T-helper 9 cell (primary cell): ENCODE results near the gene GRAMD1B.

Experiments used
- DNase-seq: peaks from one replicate; pipeline ENCODE4 v3.0.0-alpha.2; 2020

GRAMD1B gene

DNA sequence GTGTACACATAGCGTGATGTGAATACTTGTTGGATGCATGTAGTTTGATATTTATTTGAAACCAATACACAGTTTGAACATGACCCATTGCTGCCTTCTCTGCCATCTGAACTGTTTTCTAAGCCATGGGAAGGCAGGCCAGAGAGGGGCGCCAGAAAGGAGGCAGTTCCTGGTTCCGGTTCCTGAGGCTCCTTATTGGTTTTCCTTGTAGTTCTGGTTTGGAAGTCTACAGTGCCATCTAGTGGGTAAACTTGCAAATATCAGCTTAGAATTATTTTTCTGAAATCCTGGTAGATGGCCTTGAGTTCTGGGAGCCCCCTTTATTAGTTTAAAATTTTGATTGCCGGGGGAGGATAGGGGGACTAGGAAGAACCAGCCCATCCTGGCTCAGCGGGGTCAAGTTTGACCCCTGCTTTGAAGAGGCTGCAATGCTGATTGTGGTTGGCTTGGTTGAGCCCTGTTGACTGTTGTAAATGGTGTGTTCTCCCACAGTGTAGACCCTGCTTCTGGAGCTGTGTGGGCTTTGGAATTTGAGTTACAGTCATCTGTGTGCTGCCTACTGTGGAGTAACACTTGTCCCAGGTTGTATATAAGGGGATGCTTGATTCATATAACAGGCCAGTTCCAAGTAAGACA is 48.4 kb downstream of the GRAMD1B start:
- no peak for DNase-seq

GRCh38 chr11:123479048-123479837 is 49.2 kb downstream of the GRAMD1B start:
- no peak for DNase-seq

DNA sequence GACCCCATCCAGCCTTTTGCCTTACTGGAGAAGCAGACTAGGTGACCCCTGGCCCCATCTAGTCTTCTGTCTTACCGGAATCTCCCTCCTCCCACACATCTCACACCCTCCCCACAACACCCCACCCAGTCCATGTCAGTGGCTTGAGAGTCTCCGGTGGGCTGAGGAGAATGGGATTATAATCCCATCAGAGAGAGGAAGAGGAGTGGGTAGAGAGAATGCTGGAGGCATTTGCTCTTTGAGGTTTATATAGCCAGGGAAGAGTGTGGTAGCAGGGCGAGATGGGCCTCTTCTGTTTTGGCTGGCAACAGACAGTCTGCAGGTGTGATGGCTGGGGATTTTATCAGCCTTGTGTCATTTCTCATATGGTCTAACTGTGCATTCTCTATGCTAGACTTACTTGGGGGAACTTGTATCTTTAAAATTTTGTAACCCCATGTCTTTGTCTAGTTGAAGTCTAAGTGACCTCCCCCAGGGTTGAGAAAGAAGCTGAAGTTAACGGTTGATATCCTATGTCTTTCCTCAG is 50.3 kb downstream of the GRAMD1B start:
- no peak for DNase-seq

DNA sequence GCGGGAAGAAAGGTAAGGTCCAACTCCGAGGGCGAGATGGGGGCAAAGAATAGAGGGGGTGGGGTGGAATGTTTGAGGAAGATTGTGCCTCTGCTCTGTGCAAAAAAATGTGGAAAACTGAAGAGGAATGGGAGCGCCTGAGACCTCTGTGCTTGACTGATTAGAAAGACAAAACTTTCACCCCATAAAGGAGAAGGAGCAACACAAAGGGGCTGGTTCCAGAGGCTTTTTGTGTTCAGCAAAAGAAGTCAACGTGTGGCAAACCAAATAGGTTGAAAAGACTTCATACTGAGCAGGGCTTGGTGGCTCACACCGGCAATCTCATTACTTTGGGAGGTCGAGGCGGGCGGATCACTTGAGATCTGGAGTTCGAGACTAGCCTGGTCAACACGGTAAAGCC is 50.8 kb downstream of the GRAMD1B start:
- no peak for DNase-seq

GRCh38 chr11:123481640-123482039 is 51.6 kb downstream of the GRAMD1B start:
- DNase-seq = no peak

DNA sequence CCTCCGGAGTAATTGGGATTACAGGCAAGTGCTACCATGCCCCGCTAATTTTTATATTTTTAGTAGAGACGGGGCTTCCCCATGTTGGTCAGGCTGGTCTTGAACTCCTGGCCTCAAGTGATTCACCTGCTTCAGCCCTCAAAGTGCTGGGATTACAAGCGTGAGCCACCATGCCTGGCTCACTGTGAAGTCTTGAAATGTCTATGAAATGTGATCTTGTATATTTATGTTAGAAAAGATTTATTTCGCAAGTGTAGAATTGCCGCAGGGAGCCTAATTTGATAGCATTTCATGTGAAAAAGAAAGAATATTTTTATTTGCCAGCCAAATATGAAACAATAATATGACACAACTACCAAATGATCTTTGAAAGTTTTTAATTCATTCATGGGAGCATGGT is 52.1 kb downstream of the GRAMD1B start:
- DNase-seq = no peak

DNA sequence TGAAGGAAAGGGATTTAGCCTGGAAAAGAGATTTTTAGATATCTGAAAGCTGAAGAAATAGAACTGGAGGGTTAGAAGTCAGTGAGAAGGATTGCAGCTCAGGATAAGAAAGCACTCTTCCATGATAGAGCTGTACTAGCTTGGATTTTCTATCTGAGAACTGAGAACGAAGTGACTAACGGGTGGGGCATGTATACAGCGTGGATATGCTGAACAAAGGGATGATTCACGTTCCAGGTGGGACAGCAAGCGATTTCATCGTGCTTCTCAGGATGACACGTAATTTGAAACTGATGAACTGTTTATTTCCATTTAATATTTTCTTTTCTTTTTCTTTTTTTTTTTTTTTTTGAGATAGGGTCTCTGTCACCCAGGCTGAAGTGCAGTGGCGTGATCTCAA is 53.0 kb downstream of the GRAMD1B start:
- DNase-seq = no peak

- no peak for DNase-seq
These were observed 53.4 kb downstream of the GRAMD1B start for GRCh38 chr11:123483466-123483865.

DNA sequence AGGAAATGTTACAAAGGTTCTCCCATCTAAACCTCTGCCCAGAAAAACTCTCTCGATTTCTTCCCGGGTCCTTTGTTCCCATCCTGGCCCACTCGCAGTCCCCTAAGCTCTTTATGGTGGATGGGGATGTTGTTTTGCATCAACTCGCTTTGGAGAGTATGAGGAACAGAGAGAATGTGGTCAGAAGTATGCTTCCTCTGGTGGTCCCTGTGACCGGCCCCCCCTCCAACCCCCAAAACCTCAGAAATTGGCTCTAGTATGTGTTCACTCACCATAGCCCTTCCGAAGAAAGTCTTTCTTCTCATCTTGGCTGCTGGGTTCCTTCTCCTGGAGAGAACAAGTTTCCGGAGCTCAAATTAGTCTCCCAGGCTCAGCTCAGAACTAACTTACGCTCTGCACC is 54.4 kb downstream of the GRAMD1B start:
- no peak for DNase-seq

DNA sequence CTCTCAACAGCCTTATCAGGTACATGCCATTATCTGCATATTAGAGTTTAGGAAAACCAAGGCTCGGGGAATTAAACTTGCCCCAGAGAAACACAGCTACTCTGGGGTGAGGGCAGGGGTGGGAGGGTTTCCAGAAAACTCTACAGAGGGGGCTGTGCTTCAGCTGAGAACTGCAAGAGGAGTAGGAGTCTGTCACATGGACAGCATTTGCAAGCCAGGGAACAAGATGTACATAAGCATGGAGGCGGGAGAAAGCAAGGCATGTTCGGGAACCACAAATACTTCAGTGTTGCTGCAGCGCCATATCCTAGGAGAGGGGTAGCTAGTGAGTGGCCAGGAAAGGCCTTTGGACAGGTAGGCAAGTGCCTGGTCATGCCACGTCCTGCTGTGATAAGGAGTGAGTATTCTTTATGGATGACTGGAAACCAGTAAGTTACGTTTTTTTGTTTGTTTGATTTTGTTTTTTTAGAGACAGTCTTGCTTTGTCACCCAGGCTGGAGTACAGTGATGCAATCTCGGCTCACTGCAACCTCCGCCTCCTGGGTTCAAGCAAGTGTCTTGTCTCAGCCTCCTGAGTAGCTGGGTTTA is 57.2 kb downstream of the GRAMD1B start:
- DNase-seq = no peak

DNA sequence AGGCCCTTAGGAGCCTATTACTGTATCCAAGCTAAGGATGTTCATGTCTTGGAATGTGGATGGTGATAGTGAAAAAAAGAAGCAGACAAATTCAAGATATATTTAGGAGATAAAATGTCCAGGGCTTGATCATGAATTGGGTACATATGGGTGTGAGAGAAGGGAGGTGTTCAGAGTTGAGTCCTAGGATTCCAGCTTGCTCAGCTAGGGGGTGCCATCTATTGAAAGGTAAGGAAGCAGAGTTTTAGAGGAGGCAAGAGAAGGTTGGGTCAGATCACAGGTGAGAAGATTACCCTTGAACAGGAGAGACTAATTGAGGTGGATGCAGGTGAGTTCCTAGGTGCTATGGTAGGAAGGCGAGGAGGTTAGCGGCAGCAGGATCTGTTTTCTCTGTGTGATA is 60.5 kb downstream of the GRAMD1B start:
- DNase-seq = no peak

DNA sequence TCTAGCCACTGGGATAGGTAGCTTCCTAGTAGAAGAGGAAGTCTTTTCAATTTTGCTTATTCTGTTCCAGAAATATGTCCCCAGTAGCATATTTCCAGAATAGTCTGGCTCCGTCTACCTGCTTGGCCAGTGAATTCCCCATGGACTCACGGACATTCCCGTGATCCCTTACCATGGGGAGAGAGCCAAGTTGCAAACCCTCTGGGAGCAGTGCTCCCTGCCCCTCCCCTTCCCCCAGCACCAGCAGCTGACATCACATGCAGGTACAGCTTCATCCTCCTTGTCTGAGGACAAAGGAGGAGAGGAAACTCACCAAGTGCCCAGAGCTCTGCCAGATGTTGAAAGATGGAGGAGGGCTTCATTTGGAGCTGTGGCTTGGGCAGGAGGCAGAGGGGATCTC is 61.2 kb downstream of the GRAMD1B start:
- no peak for DNase-seq

DNA sequence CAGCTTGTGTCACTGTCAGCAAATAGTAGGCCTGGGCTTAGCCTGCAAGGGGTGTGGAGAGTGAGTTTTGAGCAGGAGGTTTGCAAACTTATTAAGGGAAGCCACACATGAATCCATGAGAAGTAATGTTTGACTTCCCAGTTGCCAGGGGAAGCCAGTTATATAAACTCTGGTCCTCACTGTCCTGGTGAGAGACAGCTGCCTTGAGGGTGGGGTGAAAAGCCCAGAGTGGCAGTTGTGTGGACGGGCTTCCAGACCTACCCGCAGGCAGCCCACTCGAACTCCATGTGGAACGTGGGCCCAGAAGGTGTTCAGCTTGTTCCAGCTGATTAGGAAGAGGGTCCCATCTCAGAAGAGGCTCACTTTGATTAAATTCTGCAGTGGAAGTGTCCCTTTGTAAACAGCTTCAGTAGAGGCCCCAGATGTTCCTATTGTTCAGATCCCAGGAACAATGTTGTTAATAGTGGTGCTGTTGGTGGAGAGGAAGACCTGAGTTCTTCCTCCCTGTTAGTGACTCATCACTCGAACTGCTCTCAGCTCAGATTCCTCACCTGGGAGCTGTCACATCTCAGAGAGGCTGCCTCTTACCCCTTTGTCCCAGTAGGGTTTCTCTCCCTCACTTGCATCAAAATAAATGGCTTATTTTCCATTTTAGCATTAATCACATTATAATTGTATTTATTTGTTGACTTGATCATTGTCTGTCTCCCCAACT is 63.4 kb downstream of the GRAMD1B start:
- DNase-seq = no peak

DNA sequence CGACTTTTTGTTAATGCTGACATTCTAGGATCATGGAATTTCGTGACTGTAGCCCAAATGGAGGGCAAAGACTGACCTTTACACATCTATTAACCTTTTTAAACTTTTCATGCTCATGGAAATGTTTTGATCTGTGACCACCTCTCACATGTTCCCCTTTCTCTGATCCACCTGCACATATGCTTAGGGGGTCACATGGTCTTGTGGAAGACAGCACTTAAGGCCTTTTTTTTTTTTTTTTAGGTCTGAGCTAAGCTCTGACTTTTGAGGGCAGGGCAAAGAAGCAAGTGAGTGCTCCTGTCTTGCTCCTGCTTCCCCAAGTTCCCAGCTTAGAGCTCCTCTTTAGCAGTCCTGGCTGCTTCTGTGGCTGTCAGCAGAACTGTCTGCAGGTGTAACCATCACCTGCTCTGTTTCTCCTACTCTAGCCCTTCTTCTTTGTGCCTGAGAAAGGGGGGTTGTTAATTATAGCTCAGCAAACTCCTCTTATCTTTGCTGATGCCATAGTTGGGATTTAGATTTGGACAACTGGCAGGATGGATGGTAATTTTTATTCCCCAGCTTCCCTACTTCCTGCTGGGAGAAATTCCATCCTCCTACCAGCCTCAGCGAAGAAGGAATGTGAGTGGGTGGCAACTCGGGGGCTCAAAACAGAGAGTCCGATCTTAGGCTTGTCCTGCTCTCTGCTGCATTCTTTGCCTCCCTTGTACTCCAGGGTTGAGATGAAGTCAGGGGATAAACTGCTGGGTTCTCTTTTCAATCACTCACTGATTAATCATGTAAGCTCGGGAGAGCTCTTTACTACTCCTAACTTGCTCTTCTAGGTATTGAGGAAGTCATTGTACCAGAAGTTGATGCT is 64.4 kb downstream of the GRAMD1B start:
- DNase-seq = no peak

DNA sequence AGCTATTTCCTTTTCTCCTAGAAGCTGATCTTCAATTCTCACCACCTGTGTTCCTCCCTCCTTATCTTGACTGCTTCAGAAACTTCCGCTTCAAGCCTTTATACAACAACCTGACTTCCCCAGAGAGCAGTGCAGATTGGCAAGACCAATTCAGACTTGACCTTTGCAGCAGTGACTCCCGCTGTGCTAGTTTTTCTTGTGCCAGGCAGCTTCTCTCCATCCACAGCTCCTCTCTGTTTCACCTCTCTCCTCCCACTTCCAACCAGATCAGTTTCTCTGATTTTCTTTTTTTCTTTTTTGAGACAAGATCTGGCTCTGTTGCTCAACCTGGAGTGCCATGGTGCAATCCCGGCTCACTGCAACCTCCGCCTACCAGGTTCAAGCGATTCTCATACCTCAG is 74.3 kb downstream of the GRAMD1B start:
- DNase-seq = no peak

DNA sequence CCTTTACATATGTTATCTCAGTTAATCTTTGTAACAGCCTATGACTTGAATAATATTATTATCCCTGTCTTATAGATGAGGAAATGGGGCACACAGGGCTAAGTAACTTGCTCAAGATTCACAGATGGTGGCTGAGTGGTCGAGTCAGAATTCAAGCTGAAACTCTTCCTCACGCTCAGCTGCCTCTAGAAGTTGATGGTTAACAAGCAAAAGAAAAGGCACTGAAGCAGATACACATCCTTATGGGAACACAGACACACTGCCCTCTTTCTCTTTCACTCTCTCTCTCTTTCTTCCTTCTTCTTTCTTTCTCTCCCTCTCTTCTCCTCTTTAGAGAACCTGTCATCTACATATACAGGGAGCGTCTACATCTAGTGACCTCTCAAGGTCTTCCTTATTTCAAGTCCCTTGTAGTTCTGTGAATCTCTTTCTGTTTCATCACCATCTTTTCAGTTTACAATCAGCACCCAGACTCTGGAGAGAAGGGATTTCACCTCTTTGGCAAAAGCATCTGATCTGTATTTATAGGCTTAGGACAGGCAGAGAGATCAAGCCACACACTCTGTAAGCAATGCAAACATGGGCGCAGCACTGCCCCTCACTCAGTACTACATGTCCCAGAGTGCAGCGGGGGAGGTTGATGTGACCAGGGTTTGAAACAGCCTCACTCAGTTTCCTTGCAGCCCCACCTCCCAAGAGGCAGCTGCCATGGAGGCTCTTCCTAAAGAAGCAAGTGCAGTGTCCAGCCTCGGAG is 75.7 kb downstream of the GRAMD1B start:
- no peak for DNase-seq

- DNase-seq = no peak
These were observed 77.0 kb downstream of the GRAMD1B start for GRCh38 chr11:123507043-123507442.

DNA sequence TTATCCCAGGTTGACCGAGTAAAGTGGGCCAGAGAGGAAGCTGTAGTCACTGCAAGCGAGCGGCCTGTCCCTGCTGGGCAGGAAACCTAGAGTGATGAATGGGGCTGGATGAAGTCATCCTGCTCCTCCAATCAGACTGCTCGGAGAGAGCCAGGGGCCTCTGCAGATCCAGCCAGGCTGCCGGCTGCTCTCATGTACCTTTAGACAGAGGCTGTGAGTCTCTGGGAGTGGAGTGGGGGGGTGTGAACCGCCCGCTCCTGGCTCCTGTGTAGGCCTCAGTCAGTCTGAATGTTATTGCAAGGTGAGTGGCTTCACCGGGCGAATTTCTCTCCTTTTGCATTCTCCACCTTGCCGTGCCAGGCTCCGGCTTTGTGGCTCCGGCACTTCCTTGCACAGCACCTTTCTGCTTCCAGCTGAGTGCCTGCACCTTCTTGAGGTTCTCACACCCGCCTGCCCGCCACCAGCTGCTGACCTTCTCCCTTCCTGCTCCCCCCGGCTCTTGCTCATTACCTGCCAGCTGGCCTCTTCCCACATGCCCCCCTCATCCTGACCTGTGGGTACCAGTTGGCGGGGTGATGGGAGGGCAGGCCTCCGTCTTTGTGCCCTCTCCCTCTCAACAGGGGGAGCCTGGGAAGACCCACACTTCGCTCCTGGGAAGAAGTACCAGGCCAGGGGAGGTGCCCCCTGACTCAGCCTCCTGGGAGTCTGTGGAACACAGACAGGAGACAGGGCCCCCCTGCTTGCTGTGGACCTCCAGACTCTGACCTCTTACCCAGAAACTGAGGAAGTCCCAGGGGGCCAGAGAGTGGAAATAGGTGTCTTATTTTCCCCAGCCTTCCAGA is 79.9 kb downstream of the GRAMD1B start:
- DNase-seq = no peak

- no peak for DNase-seq
These were observed 80.5 kb downstream of the GRAMD1B start for GRCh38 chr11:123510579-123510905.

DNA sequence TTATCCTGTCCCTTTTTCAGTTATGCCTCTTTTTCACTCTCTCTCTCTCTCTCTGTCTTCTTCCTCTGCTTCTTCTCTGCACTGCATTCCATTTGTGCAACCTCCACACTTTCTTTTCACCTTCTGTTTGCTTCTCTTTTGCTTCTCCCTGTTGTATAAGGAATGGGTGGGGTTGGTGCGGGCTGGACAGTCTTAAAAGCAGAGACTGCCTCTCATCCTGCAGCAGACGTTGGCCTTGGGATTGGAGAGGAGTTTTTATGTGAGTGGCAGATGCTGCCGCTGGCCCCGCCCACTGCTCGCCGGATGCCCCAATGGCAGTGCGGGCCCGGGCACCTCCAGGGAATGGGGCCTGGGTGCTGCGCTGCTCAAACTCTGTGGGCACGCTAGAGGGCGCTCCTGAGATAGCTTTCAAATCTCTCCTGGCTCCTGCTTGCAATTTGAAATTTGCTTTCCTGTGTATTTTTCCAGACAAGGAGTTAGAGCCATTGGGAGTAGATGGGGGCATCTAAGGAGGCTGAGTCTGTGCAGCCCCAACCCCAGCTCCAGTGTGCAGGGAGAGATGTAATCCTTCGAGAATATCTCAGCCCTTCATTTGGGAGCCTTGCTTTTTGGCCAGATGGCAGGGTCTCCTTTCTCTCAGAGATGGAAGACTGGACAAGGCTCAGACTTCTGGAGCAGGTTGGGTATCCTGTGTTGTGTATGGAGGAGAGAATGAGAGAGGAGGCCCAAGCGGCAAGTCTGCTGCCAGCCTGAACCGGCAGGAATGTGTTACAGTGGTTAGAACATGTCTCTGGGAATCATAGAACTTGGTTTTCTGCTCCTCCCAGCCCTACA is 81.2 kb downstream of the GRAMD1B start:
- DNase-seq = peak; percentile 47
